BJ (cell line): ENCODE results near the gene CEL. TPM values are rescaled to one million over a fixed set of nuclear protein-coding genes. Genes with fewer than 3 reads are reported as not detected.

Source experiments
- CTCF ChIA-PET: fragments of 350-600 bp; formaldehyde crosslinking; extraction: SDS; loops from one replicate; lab custom pipeline; 2021; ENCODE audit warnings: antibody characterized with exemption, inconsistent platforms; lab: Yijun Ruan, JAX
- POLR2A ChIA-PET: fragments of 300-600 bp; sonication (Branson Sonifier 250); formaldehyde crosslinking; extraction: SDS; loops from one replicate; lab custom pipeline; 2021; ENCODE audit warnings: antibody characterized with exemption; lab: Charles Lee
- DNase-seq: peaks from one replicate; pipeline ENCODE4 v3.0.0-alpha.2; 2011; ENCODE audit warnings: low read depth
- H3K27me3 ChIP-seq: 2 replicates; pipeline ENCODE4 v1.6.0; 2011; ENCODE audit warnings: low read length; ENCODE audit not compliant: control insufficient read depth, insufficient read depth
- H3K36me3 ChIP-seq: 2 replicates; pipeline ENCODE4 v1.5.1; 2011; ENCODE audit warnings: low read length; ENCODE audit not compliant: control insufficient read depth, insufficient read depth
- H3K4me3 ChIP-seq: 2 replicates; pipeline ENCODE4 v1.5.1; 2011; ENCODE audit warnings: low read depth, mild to moderate bottlenecking, control low read depth, low read length
- polyA plus RNA-seq: library from polyadenylated mRNA; depleted of rRNA; stranded (reverse); fragments of >200 nt; gene quantifications from 2 replicates; pipeline ENCODE4 v1.2.3, GENCODE V29; 2011
- TF ChIP-seq, protein P1 (sequence below): IDR thresholded peaks from 2 replicates; pipeline ENCODE4 v1.5.1; 2011; ENCODE audit warnings: low read depth, mild to moderate bottlenecking, control low read depth, inconsistent platforms, low read length, moderate library complexity; ENCODE audit not compliant: insufficient read depth

CEL gene
- polyA plus RNA-seq, 1 experiment, result 0.49 TPM

DNA sequence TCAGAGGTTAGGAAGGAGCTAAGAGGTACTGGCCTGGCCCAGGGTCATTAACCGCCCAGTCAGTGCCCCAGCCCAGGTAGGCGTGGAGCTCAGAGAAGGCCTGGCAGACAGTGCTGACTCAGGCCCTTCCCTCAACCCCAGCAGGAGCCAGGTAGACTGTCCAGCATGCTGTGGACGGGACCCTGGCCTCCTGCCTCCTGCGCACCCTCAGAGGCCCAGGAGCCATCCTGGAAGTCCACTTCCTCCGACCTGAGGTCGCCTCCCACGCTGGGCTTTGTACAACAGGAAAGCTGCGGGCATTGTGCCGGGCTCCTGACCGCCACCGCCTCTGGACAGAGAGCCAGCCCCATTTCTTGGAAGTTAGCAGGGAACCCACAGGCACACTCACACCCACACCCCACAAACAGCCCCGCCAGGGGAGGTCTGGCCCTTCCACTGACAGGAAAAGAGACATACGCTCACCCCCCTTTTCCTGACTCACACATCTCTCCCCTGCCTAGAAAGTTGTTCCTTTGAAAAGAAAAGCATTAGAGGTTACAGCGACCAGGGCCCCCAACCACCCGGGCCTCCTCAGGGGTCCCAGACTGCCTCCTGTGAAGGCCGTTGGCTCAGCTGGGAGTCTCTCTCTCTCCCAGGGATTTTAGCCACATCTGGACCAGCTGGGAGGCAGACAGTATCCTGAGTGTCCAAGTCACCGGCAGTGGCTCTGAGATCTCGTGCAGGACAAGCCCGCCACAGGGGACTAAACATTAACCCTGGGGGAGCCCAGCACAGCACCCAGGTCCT is 51.6 kb downstream of the CEL start:
- POLR2A ChIA-PET, result no interaction called here
- Histone ChIP-seq H3K27me3 (no peaks in the 10 kb centered on the region), H3K36me3 (peaks cover 7% of the 10 kb centered on the region), H3K4me3 (no peak overlapping the region)
- TF ChIP-seq, protein P1, sequence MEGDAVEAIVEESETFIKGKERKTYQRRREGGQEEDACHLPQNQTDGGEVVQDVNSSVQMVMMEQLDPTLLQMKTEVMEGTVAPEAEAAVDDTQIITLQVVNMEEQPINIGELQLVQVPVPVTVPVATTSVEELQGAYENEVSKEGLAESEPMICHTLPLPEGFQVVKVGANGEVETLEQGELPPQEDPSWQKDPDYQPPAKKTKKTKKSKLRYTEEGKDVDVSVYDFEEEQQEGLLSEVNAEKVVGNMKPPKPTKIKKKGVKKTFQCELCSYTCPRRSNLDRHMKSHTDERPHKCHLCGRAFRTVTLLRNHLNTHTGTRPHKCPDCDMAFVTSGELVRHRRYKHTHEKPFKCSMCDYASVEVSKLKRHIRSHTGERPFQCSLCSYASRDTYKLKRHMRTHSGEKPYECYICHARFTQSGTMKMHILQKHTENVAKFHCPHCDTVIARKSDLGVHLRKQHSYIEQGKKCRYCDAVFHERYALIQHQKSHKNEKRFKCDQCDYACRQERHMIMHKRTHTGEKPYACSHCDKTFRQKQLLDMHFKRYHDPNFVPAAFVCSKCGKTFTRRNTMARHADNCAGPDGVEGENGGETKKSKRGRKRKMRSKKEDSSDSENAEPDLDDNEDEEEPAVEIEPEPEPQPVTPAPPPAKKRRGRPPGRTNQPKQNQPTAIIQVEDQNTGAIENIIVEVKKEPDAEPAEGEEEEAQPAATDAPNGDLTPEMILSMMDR, result no peak
- CTCF ChIA-PET, result interaction anchor here (1.0 to 25.9 kb wide), 4 partner anchors 11 to 92 kb away, joined by 3 to 505 read pairs (median 39); no protein-coding TSS in a partner anchor
- DNase-seq, result no peak

- ChIA-PET CTCF (interaction anchor here (0.6 to 25.9 kb wide), 9 partner anchors 9 to 92 kb away, joined by 3 to 505 read pairs (median 4); no protein-coding TSS in a partner anchor), POLR2A (interaction anchor here (0.6 kb wide), 1 partner anchor 710 kb away, joined by 7 read pairs; no protein-coding TSS in a partner anchor)
- TF ChIP-seq, protein P1, result no peak
- H3K27me3 ChIP-seq, result no peaks in the 10 kb centered on the region
- H3K4me3 ChIP-seq, result no peak overlapping the region
- H3K36me3 ChIP-seq, result peaks cover 7% of the 10 kb centered on the region
- DNase-seq, result no peak
Observed at GRCh38 chr9:133113949-133114885, 52.4 kb downstream of the CEL start.

GRCh38 chr9:133114886-133115603 is 53.3 kb downstream of the CEL start:
- POLR2A ChIA-PET, result interaction anchor here (0.6 kb wide), 1 partner anchor 710 kb away, joined by 7 read pairs; no protein-coding TSS in a partner anchor
- CTCF ChIA-PET, result interaction anchor here (0.8 to 25.9 kb wide), 6 partner anchors 10 to 93 kb away, joined by 3 to 505 read pairs (median 6); no protein-coding TSS in a partner anchor
- no peak for DNase-seq
- TF ChIP-seq, protein P1, result no peak
- H3K36me3 ChIP-seq, result peaks cover 5% of the 10 kb centered on the region
- no peaks in the 10 kb centered on the region for H3K27me3 ChIP-seq
- H3K4me3 ChIP-seq, result no peak overlapping the region

DNA sequence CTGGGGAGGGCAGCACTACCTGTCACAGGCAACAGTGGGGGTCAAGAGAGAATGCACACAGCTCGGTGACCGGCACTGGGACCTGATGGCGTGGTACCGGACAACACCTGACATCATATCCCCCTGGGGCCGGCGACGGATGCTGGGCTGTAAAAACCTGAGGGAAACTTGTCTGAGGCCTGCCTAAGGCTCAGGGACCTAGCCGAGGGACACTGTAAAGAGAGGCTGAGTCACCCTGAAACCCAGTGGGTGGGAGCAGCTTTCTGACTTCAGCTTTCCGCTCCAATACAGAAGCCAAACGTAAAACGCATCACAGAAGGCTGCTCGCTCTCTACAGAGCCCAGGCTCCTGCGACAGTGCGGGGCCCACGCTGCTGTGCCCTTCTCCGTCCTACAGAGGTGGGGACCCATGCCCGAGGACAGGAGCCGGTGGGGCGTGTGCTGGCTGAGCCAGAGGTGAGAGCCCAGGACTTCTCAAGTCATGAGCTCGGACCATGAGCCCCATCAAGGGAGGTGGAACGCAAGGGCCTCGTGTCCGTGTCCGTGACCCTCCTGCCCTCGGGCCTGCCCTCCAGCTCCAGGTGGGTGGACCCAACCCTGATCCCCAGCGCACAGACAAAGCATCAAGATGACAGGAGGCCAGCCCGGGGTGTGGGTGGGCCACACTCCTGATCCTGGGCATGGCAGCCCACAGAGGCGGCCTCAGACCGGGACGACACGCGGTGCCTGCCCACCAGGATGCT is 54.0 kb downstream of the CEL start:
- ChIA-PET CTCF (interaction anchor here (0.8 to 25.9 kb wide), 3 partner anchors 14 to 67 kb away, joined by 3 to 505 read pairs (median 74); no protein-coding TSS in a partner anchor), POLR2A (no interaction called here)
- Histone ChIP-seq H3K36me3 (peaks cover 2% of the 10 kb centered on the region), H3K27me3 (no peaks in the 10 kb centered on the region), H3K4me3 (no peak overlapping the region)
- DNase-seq, result no peak
- TF ChIP-seq, protein P1, result no peak
